Endothelial cell (in vitro differentiated cells): ENCODE measurements around the gene KANK2. TPM values are rescaled to one million over a fixed set of nuclear protein-coding genes. Genes with fewer than 3 reads are reported as not detected.

Experiments used
- DNase-seq: peaks from one replicate; pipeline ENCODE4 v3.0.0; 2021; ENCODE audit warnings: low spot score
- H3K27ac Mint-ChIP-seq: one replicate; pipeline ENCODE4 v1.8.0; 2021; ENCODE audit warnings: mixed read lengths, inconsistent platforms; ENCODE audit not compliant: unreplicated experiment
- H3K27me3 Mint-ChIP-seq: one replicate; pipeline ENCODE4 v1.8.0; 2021; ENCODE audit warnings: mild to moderate bottlenecking, moderate library complexity, mixed read lengths, inconsistent platforms; ENCODE audit not compliant: unreplicated experiment
- H3K36me3 Mint-ChIP-seq: one replicate; pipeline ENCODE4 v1.8.0; 2021; ENCODE audit warnings: mild to moderate bottlenecking, low read depth, mixed read lengths, inconsistent platforms; ENCODE audit not compliant: unreplicated experiment
- H3K4me1 Mint-ChIP-seq: one replicate; pipeline ENCODE4 v1.8.0; 2021; ENCODE audit warnings: mild to moderate bottlenecking, mixed read lengths, inconsistent platforms; ENCODE audit not compliant: unreplicated experiment
- H3K4me3 Mint-ChIP-seq: one replicate; pipeline ENCODE4 v1.8.0; 2021; ENCODE audit warnings: mild to moderate bottlenecking, mixed read lengths, inconsistent platforms; ENCODE audit not compliant: unreplicated experiment
- H3K9me3 Mint-ChIP-seq: one replicate; pipeline ENCODE4 v1.8.0; 2021; ENCODE audit warnings: mixed read lengths, inconsistent platforms; ENCODE audit not compliant: unreplicated experiment
- CTCF ChIP-seq: fragments of 200-600 bp; sonication (generic); IDR thresholded peaks from one replicate; pipeline ENCODE4 v1.5.0; 2021; ENCODE audit warnings: antibody characterized with exemption; ENCODE audit not compliant: unreplicated experiment
- total RNA-seq: library from RNA; stranded (reverse); fragmentation: NEBNext Ultra II Directional; extraction: Animal tissue kit (Norgen Biotek cat#: 25700); gene quantifications from one replicate; pipeline ENCODE4 v1.2.1, GENCODE V29; 2021; ENCODE audit not compliant: unreplicated experiment

Gene KANK2
- total RNA-seq, 1 donor from 2014 or later, result 103 TPM

- peaks cover 17% of the 10 kb centered on the region for H3K27me3 Mint-ChIP-seq
- peak; percentile 47 for DNase-seq
- H3K36me3 Mint-ChIP-seq, result peaks cover 13% of the 10 kb centered on the region
- no peak overlapping the region for H3K4me3 Mint-ChIP-seq
- TF ChIP-seq CTCF, result no peak
- peak overlapping the region; percentile 96 for H3K27ac Mint-ChIP-seq
- H3K4me1 Mint-ChIP-seq, result peaks cover 40% of the 10 kb centered on the region
- no peaks in the 10 kb centered on the region for H3K9me3 Mint-ChIP-seq
Measured at GRCh38 chr19:11138601-11139300, 58.6 kb downstream of the KANK2 start.

GRCh38 chr19:11137542-11138384 lies 59.6 kb downstream of the KANK2 start:
- Mint-ChIP-seq H3K4me1 (peaks cover 33% of the 10 kb centered on the region), H3K27me3 (peaks cover 18% of the 10 kb centered on the region), H3K4me3 (no peak overlapping the region), H3K27ac (peak overlapping the region; percentile 98), H3K9me3 (no peaks in the 10 kb centered on the region), H3K36me3 (peaks cover 20% of the 10 kb centered on the region)
- DNase-seq, result peak; percentile 79
- peak; percentile 50 for TF ChIP-seq CTCF

- Mint-ChIP-seq H3K9me3 (no peaks in the 10 kb centered on the region), H3K27me3 (peaks cover 20% of the 10 kb centered on the region), H3K4me3 (peak overlapping the region; percentile 65), H3K4me1 (peaks cover 28% of the 10 kb centered on the region), H3K27ac (peak overlapping the region; percentile 98), H3K36me3 (peaks cover 28% of the 10 kb centered on the region)
- no peak for TF ChIP-seq CTCF
- no peak for DNase-seq
Measured at GRCh38 chr19:11136400-11137101, 60.8 kb downstream of the KANK2 start.

DNA sequence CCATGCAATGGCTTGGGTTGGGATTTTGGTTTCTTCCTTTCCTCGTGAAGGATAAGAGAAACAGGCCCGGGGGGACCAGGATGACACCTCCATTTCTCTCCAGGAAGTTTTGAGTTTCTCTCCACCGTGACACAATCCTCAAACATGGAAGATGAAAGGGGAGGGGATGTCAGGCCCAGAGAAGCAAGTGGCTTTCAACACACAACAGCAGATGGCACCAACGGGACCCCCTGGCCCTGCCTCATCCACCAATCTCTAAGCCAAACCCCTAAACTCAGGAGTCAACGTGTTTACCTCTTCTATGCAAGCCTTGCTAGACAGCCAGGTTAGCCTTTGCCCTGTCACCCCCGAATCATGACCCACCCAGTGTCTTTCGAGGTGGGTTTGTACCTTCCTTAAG lies 65.9 kb downstream of the KANK2 start:
- Mint-ChIP-seq H3K4me1 (peaks cover 21% of the 10 kb centered on the region), H3K36me3 (peaks cover 53% of the 10 kb centered on the region), H3K27ac (peak overlapping the region; percentile 90), H3K27me3 (peaks cover 14% of the 10 kb centered on the region), H3K4me3 (peak overlapping the region; percentile 80), H3K9me3 (no peaks in the 10 kb centered on the region)
- no peak for TF ChIP-seq CTCF
- no peak for DNase-seq
